ENCODE data around the gene SEPTIN5.
"Not testable (repeated sequence)": the region's sequence is repeated elsewhere in the genome, so short reads cannot be mapped to it uniquely, and the experiment has no call there.

Gene SEPTIN5

GRCh38 chr22:19680911-19681862 lies 33.1 kb upstream of the SEPTIN5 start:
- DNase-seq: no peak

- DNase-seq: no peak
Observed at GRCh38 chr22:19681863-19682245, 32.4 kb upstream of the SEPTIN5 start.

GRCh38 chr22:19686946-19687345 lies 27.4 kb upstream of the SEPTIN5 start:
- no peak for DNase-seq

GRCh38 chr22:19687561-19688300 lies 26.6 kb upstream of the SEPTIN5 start:
- no peak for DNase-seq

GRCh38 chr22:19688301-19689290 lies 25.7 kb upstream of the SEPTIN5 start:
- DNase-seq: no peak

- DNase-seq: no peak
Observed at GRCh38 chr22:19689408-19689807, 24.9 kb upstream of the SEPTIN5 start.

GRCh38 chr22:19691007-19691720 lies 23.1 kb upstream of the SEPTIN5 start:
- no peak for DNase-seq

GRCh38 chr22:19691721-19692341 lies 22.5 kb upstream of the SEPTIN5 start:
- DNase-seq: no peak

GRCh38 chr22:19693581-19693980 lies 20.7 kb upstream of the SEPTIN5 start:
- DNase-seq: no peak

- DNase-seq: no peak
Observed at GRCh38 chr22:19693981-19694670, 20.2 kb upstream of the SEPTIN5 start.

- DNase-seq: no peak
Observed at GRCh38 chr22:19694696-19695095, 19.6 kb upstream of the SEPTIN5 start.

- no peak for DNase-seq
Observed at GRCh38 chr22:19696504-19697276, 17.6 kb upstream of the SEPTIN5 start.

- not testable (repeated sequence) for DNase-seq
Observed at GRCh38 chr22:19697871-19698270, 16.4 kb upstream of the SEPTIN5 start.

GRCh38 chr22:19700790-19701419 lies 13.4 kb upstream of the SEPTIN5 start:
- DNase-seq: no peak

- no peak for DNase-seq
Observed at GRCh38 chr22:19701420-19702145, 12.7 kb upstream of the SEPTIN5 start.

GRCh38 chr22:19703869-19704268 lies 10.4 kb upstream of the SEPTIN5 start:
- DNase-seq: no peak

- DNase-seq: no peak
Observed at GRCh38 chr22:19704355-19705015, 9.8 kb upstream of the SEPTIN5 start.
